ENCODE measurements around the gene GPR179.
"Not testable (repeated sequence)": the region's sequence is repeated elsewhere in the genome, so short reads cannot be mapped to it uniquely, and the experiment has no call there.

Gene GPR179

DNA sequence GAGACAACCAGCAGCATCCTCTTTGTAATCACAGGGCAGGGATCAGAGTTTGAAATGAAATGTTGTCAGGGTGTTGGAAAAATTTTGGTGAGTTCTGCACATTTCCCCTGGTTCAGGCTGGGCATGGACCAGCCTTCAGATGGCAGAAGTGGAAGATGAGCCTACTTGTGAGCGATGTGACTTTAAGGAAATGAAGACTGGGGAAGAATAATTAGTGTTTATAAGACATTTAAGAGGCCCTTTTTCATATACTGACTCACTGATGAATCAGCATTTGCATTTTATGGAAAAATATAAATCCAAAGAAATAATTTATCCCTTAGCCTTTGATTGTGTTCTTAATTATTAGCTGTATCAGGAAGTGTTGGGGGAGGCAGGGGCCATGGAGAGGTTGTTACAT lies 20.9 kb downstream of the GPR179 start:
- Mint-ChIP-seq H3K27me3 (peaks cover 0 to 1% of the 10 kb centered on the region in 2 donors), H3K9me3 (no peaks in the 10 kb centered on the region), H3K4me3 (no peak overlapping the region), H3K4me1 (peaks cover 12 to 19% of the 10 kb centered on the region in 2 donors), H3K27ac (no peak overlapping the region), H3K36me3 (peaks cover 24 to 40% of the 10 kb centered on the region in 2 donors)
- no peak for DNase-seq
- ATAC-seq (replicated peaks) = no peak

- Mint-ChIP-seq H3K27me3 (no peaks in the 10 kb centered on the region), H3K4me3 (no peak overlapping the region), H3K9me3 (no peaks in the 10 kb centered on the region), H3K36me3 (peaks cover 26 to 45% of the 10 kb centered on the region in 2 donors), H3K4me1 (peaks cover 11 to 19% of the 10 kb centered on the region in 2 donors), H3K27ac (no peak overlapping the region)
- DNase-seq = peak; percentile 33
- ATAC-seq (replicated peaks) = peak; percentile 88 to 89
Measured at GRCh38 chr17:38322156-38322779, 21.5 kb downstream of the GPR179 start.

- Mint-ChIP-seq H3K27me3 (no peaks in the 10 kb centered on the region), H3K4me1 (peaks cover 3 to 6% of the 10 kb centered on the region in 2 donors), H3K36me3 (peaks cover 35 to 48% of the 10 kb centered on the region in 2 donors), H3K27ac (no peak overlapping the region), H3K9me3 (no peaks in the 10 kb centered on the region), H3K4me3 (no peak overlapping the region)
- DNase-seq = no peak
- no peak for ATAC-seq (replicated peaks)
Measured at GRCh38 chr17:38320482-38320881, 23.3 kb downstream of the GPR179 start.

- H3K27ac Mint-ChIP-seq = no peak overlapping the region
- no peak for DNase-seq
- peaks cover 0 to 1% of the 10 kb centered on the region in 2 donors for H3K4me1 Mint-ChIP-seq
Measured at GRCh38 chr17:38317081-38317480, 26.7 kb downstream of the GPR179 start.

DNA sequence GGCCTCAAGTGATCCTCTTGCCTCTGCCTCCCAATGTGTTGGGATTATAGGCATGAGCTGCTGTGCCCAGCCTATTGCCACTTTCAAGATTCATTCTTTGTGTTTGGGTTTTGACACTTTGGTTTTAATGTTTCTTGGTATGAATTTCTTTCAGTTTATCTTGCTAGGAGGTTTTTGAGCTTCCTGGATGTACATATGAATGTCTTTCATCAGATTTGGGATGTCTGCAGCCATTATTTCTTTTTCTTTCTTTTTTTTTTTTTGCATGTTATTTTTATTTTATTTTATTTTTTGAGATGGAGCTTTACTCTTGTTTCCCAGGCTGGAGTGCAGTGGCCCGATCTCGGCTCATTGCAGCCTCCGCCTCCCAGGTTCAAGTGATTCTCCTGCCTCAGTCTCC lies 28.3 kb downstream of the GPR179 start:
- no peaks in the 10 kb centered on the region for H3K27me3 Mint-ChIP-seq
- peaks cover 0 to 1% of the 10 kb centered on the region in 2 donors for H3K4me1 Mint-ChIP-seq
- DNase-seq (no peak), ATAC-seq (replicated peaks) (no peak)
- H3K36me3 Mint-ChIP-seq = peaks cover 31 to 38% of the 10 kb centered on the region in 2 donors
- H3K4me3 Mint-ChIP-seq = no peak overlapping the region
- no peak overlapping the region for H3K27ac Mint-ChIP-seq
- no peaks in the 10 kb centered on the region for H3K9me3 Mint-ChIP-seq

More at GRCh38 chr17:38317081-38317480, 26.7 kb downstream of the GPR179 start:
- no peak for ATAC-seq (replicated peaks)
- Mint-ChIP-seq H3K27me3 (no peaks in the 10 kb centered on the region), H3K4me3 (no peak overlapping the region), H3K9me3 (no peaks in the 10 kb centered on the region), H3K36me3 (peaks cover 35 to 43% of the 10 kb centered on the region in 2 donors)

DNA sequence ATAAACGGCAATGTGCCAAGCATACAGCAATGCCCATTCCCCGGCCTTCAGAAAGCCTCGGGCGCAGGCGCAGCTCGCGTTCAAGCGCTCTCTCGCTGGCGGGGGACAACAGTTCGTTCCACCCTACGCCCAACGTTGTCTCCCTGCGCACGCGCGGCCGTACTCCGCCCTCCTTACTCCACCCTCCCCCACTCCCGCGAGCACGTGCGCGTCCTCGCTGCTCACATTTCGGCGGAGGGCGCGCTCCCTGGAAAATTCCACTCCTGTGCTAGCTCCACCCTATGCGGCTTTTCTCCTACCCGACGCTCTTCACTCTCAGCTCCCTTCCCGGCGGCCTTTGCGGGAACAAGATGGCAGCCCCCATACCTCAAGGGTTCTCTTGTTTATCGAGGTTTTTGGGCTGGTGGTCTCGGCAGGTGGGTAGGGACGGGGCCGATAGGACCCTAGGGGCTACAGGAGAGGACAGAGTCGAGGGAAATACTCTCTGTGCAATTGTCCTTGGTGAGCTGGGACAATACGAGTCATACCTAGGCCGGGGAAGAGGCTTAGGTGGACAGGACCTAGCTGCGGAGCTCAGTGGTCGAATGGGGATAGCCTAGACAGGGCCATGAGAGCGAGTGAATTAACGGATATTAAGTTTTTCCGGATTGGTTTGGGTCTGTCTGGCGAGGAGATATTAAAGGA lies 46.8 kb downstream of the GPR179 start, which contains the start of gene MRPL45:
Gene MRPL45, plus strand, starts transcription at position 335 of the 684 bp plus-strand sequence. Its CDS starts 16 bp downstream, at position 351.
- ATAC-seq (replicated peaks) = peak; percentile 98
- not testable (repeated sequence) for H3K36me3 Mint-ChIP-seq, H3K27me3 Mint-ChIP-seq, H3K4me1 Mint-ChIP-seq, H3K9me3 Mint-ChIP-seq
- H3K27ac Mint-ChIP-seq = peak within 1 kb of the TSS; percentile 96
- H3K4me3 Mint-ChIP-seq = peak within 1 kb of the TSS; percentile 88 to 92
- DNase-seq = peak; percentile 97

GRCh38 chr17:38295602-38296365 lies 48.0 kb downstream of the GPR179 start:
- DNase-seq; ATAC-seq (replicated peaks); H3K4me1 Mint-ChIP-seq; H3K27me3 Mint-ChIP-seq; H3K9me3 Mint-ChIP-seq; H3K36me3 Mint-ChIP-seq: not testable (repeated sequence)
- Mint-ChIP-seq H3K27ac (peak overlapping the region; percentile 96), H3K4me3 (peak overlapping the region in 1 of 2 donors; percentile 88)

GRCh38 chr17:38289760-38290159 lies 54.0 kb downstream of the GPR179 start:
- H3K4me1 Mint-ChIP-seq; H3K27ac Mint-ChIP-seq; H3K4me3 Mint-ChIP-seq; ATAC-seq (replicated peaks); H3K27me3 Mint-ChIP-seq; DNase-seq; H3K9me3 Mint-ChIP-seq; H3K36me3 Mint-ChIP-seq: not testable (repeated sequence)

DNA sequence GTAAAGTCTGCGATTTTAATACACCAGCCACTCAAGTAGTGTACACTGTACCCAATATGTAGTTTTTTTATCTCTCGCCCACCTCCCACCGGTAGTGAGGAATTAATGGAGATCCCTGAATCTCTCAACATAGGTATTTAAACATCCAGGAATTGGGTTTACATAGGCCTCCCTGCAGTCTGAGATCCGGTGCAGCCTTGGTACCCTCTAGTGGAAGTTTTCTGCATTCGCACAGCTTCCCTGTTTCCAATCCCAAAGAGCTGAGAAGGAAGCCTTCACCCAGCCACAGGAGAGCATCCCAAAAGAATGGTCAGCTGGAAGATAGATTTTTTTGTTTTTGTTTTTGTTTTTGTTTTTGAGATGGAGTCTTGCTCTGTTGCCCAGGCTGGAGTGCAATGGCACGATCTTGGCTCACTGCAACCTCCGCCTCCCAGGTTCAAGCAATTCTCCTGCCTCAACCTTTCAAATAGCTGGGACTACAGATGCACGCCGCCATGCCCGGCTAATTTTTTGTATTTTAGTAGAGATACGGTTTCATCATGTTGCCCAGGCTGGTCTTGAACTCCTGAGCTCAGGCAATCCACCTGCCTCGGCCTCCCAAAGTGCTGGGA lies 55.4 kb downstream of the GPR179 start:
- H3K4me3 Mint-ChIP-seq, H3K4me1 Mint-ChIP-seq, H3K27me3 Mint-ChIP-seq, H3K36me3 Mint-ChIP-seq, H3K9me3 Mint-ChIP-seq, DNase-seq, H3K27ac Mint-ChIP-seq: not testable (repeated sequence)
- ATAC-seq (replicated peaks) = peak in 1 of 2 donors; percentile 39

DNA sequence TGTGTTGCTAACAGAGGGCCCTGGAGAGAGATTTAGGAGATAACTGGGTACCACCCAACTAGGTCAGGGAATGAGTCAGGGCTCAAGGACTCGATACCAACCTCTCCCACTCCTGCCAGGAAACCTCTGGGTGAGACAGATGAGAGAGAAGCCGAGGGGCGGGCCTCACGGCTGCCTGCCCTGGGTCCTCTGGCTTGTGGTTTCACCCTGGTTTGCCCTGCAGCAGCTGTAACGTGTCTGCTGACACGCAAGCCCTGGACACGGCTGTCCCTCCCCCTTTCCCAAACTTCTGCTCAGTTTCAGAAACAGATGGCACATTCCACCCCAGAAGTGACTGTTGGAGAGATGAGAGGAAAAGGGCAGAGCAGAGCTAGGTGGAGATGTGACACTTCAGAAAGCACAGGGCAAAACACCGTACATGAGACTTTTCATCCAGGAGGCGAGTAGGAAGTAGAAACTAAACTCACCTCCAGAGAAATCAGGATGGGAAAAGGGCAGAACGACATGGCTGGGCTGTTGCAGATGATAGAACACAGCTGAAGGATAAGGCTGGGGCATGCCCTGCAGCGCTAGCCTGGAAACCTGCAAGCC lies 57.2 kb downstream of the GPR179 start:
- not testable (repeated sequence) for H3K27me3 Mint-ChIP-seq, DNase-seq, H3K36me3 Mint-ChIP-seq, H3K9me3 Mint-ChIP-seq, H3K27ac Mint-ChIP-seq, H3K4me1 Mint-ChIP-seq, H3K4me3 Mint-ChIP-seq
- ATAC-seq (replicated peaks) = peak; percentile 85 to 90

GRCh38 chr17:38285994-38286393 lies 57.8 kb downstream of the GPR179 start:
- not testable (repeated sequence) for H3K27ac Mint-ChIP-seq; H3K27me3 Mint-ChIP-seq; H3K36me3 Mint-ChIP-seq; DNase-seq; H3K4me1 Mint-ChIP-seq; H3K4me3 Mint-ChIP-seq; H3K9me3 Mint-ChIP-seq; ATAC-seq (replicated peaks)
